HG03342 (cell line): ENCODE results near the gene GCNT4.

Experiments used
- ATAC-seq: cut with Tn5 transposase; IDR thresholded peaks from one replicate; pipeline ENCODE4 v1.9.1; 2021; ENCODE audit warnings: mild to moderate bottlenecking, moderate library complexity; ENCODE audit not compliant: unreplicated experiment

Gene GCNT4

DNA sequence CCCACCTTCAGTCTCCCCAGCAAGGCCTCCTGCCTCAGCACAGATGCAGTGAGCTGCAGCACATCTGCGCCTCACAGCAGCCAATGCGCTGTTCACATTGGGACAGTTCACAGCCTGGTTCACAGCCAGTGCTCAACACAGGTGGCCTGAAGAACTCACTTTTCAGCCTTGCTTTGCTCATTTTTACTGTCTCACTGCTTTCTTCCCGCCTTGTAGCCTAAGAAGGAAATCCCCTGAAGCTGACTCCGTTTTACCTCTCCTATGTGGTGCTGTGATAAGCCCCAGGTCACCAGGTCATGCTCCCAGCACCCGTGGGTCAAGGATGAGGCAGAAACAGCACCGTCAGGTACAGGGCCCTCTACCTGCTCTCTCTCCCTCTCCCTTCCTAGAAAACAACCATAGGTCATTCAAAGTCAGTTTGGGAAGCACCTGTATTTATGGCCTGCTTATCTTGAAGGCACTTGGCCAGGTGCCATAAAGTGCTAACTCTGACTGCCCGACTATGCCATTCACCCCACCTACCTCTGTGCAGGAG, 1.1 kb downstream of the GCNT4 start:
- no peak for ATAC-seq

- no peak for ATAC-seq
Observed at GRCh38 chr5:75050415-75050814, 1.9 kb downstream of the GCNT4 start.

- no peak for ATAC-seq
Observed at GRCh38 chr5:75049456-75050351, 2.7 kb downstream of the GCNT4 start.

GRCh38 chr5:75048457-75048953, 3.9 kb downstream of the GCNT4 start:
- ATAC-seq = peak; percentile 48

GRCh38 chr5:75047356-75047755, 5.0 kb downstream of the GCNT4 start:
- ATAC-seq = no peak

GRCh38 chr5:75046366-75047142, 5.8 kb downstream of the GCNT4 start:
- ATAC-seq = no peak

DNA sequence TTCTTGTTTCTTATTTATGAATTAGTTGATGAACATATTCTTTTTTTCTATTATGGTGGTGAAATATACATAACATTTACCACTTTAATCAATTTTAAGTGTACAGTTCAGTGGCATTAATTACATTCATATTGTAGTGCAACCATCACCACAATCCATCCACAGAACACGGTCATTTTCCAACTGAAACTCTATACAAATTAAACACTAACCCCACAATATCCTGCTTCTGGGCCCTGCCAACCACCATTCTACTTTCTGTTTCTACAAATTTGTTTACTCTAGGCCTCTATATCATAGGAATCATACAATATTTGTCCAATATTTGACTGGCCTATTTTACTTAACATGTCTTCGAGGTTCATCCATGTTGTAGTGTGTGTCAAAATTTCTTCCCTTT, 7.3 kb downstream of the GCNT4 start:
- ATAC-seq = no peak

- ATAC-seq = no peak
Observed at GRCh38 chr5:75044406-75044805, 8.0 kb downstream of the GCNT4 start.

DNA sequence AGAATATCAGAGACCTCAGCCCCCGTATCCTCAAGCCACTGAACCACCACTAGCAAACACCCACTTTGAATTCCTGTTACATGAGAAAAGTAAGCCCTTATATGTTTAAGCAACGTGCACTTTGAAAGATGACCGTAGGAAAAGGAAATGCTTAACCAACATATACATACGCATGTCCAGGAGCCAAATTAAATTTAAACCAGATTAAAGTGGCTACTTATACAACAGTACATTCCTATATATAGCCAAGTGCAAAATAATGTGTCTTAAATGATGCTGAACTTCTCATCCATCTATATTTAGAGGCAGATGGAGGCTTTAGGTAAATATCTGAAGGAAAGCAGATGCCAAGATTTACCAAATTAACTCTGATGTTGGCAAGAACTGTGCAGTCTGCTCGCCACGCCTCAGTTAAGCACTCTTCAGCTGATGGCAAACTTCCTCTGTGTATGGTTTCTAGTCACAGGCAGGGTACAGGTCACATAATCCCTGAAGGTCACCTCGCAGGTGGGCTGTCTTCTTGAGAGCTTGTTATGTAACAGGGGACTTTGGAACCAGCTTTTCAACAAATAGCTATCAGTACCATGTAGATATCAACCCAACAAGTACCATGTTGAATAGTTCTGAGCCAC, 8.6 kb downstream of the GCNT4 start:
- ATAC-seq = no peak

- ATAC-seq = no peak
Observed at GRCh38 chr5:75042522-75042921, 9.8 kb downstream of the GCNT4 start.

DNA sequence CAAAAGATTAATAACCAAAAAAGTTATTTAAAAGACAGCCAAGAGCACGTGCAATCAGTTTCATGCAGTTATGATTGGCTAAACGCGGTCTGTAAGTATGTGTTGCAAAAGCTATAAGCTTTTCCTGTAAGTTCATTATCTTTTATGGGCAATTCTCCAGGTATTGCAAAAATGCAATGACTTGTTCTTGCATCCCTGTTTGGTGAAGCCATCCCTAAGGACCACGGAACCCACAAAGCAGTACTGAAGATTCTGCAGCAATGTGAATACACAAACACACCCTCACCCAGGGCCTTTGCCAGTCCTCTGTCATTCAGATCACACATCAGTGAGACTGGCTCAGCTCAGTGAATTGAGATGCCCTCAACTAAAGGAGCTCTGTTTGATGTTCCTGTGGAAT, 11.4 kb downstream of the GCNT4 start:
- ATAC-seq = no peak

GRCh38 chr5:75037106-75037505, 15.3 kb downstream of the GCNT4 start:
- ATAC-seq = no peak

DNA sequence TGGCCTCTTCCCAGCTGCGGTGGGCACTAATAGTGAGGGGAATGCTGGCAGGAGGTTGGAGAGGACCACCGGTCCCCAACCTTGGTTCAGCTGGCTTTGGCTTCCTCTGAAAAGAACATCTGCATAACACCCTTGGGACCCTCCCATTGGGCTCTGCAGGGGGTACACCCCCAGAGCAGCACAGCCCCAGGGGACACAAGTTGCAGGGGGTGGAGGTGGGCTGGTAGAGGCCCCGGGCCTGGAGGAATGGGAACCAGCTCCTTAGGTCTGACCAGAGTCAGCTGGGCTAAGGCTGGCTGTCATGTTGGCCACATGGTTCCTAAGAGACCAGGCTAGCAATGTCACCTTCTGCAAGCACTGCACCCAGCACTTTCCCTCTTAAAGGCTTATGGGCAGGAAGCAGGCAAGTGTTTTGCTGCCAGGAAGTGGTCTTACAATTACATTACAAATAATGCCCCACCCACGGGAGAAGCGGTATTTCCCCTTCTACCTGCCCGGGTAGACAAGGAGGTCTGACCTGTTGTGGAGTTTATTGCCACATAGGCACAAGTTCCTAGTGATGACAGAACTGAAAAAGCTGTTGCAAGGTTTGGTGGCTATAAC, 18.1 kb downstream of the GCNT4 start:
- ATAC-seq = no peak

DNA sequence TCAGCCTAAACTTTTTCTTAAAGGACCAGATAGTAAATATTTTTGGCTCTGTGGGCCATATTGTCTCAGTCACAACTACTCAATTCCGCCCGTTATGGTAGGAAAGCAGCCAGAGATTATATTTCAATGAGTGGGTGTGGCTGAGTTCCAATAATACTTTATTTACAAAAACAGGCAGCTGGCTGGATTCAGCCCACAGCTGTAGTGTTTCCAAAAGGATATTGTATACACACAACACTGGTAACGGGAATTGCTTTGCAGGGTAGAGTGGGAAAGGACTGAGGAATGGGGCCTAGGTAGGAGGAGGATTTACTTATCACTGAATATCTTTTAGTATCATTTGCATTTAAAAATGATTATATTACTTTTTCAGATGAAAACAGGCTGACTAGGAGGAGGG, 21.0 kb downstream of the GCNT4 start:
- ATAC-seq = no peak

GRCh38 chr5:75028090-75028489, 24.3 kb downstream of the GCNT4 start:
- no peak for ATAC-seq

GRCh38 chr5:75023368-75024159, 28.8 kb downstream of the GCNT4 start:
- no peak for ATAC-seq

DNA sequence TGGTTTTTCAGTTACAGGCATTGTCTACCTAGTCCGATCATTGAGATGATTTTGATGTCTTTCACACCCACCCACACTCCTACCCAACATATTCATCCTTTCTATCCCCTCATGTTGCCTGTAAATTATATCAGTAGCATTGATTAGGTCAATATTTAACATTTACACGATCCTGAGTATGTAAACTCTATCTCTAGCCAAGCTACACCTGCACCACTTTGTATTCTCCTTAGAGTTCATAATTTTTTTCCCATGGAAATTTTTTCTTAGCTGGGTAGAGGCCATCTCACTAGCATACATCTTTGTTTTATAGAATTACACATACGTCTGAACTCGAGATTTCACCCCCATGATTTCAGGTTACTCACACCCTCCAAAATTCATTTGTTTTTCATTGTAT, 30.6 kb downstream of the GCNT4 start:
- ATAC-seq = no peak

GRCh38 chr5:75021219-75021618, 31.1 kb downstream of the GCNT4 start:
- no peak for ATAC-seq

DNA sequence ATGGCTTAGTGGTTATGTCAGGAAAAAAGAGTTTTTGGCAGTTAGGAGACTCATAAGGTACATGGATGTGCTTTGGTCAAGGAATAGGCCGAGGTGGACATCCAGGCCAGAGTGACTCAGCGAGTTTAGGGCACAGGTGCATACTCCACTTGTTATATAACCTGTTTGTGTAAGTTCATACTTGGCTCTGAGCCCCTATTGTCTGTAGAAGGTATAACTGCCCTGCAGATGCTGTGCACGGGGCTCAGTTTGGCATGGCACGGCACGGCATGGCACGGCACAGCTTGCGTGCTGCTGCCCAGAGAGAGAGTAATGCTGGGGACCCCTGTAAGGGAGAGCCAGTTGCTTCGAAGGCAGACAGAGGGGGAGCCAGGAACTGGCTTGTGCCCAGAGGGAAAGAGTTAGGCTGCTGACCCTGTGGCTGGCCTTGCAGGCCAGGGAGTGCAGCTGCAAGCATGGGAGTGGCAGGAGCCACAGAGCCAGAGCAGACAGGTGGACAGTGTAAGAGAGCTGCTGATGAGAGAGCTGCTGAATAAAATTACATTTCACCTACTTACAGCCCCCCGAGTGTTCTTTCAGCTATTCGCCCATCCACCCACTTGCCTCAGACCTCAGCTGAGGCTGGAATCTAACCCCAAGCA, 32.2 kb downstream of the GCNT4 start:
- ATAC-seq = no peak
